ENCODE data around the gene GPR152.

GPR152 gene

GRCh38 chr11:67441731-67442351 is 10.7 kb downstream of the GPR152 start:
- peaks cover 58% of the 10 kb centered on the region for H3K4me1 ChIP-seq (ENCODE audit: low read length)
- H3K4me2 ChIP-seq (ENCODE audit: low read length): no peak overlapping the region
- TF ChIP-seq CTCF (IDR thresholded peaks at IDR 0.05; ENCODE audit: low read depth, low read length) (no peak), EZH2phosphoT487 (IDR thresholded peaks at IDR 0.05; ENCODE audit: low read depth) (no peak)
- no peak overlapping the region for H3K9ac ChIP-seq (ENCODE audit: low read length)
- H3K4me3 ChIP-seq (ENCODE audit: low read length): no peak overlapping the region
- no peaks in the 10 kb centered on the region for H3K9me3 ChIP-seq (ENCODE audit: insufficient read depth, low read length)
- H4K20me1 ChIP-seq (ENCODE audit: insufficient read depth, low read length): no peaks in the 10 kb centered on the region
- peaks cover 22% of the 10 kb centered on the region for H3K79me2 ChIP-seq (ENCODE audit: low read length)
- peak overlapping the region; percentile 67 for H3K27ac ChIP-seq (ENCODE audit: low read length)
- H3K27me3 ChIP-seq (ENCODE audit: low read depth, low read length): no peaks in the 10 kb centered on the region
- H3K36me3 ChIP-seq (replicated peaks; ENCODE audit: low read depth, low read length): peaks cover 7% of the 10 kb centered on the region
- H2AFZ ChIP-seq (ENCODE audit: low read depth, low read length): no peak overlapping the region

GRCh38 chr11:67441098-67441563 is 11.4 kb downstream of the GPR152 start:
- Histone ChIP-seq H3K4me2 (ENCODE audit: low read length) (no peak overlapping the region), H4K20me1 (ENCODE audit: insufficient read depth, low read length) (no peaks in the 10 kb centered on the region), H3K27me3 (ENCODE audit: low read depth, low read length) (no peaks in the 10 kb centered on the region), H3K79me2 (ENCODE audit: low read length) (peaks cover 27% of the 10 kb centered on the region), H3K4me3 (ENCODE audit: low read length) (no peak overlapping the region), H3K9ac (ENCODE audit: low read length) (no peak overlapping the region), H3K27ac (ENCODE audit: low read length) (peak overlapping the region; percentile 18; the same call in 1 of the 2 replicates), H3K4me1 (ENCODE audit: low read length) (peaks cover 56% of the 10 kb centered on the region), H2AFZ (ENCODE audit: low read depth, low read length) (no peak overlapping the region), H3K36me3 (replicated peaks; ENCODE audit: low read depth, low read length) (peaks cover 10% of the 10 kb centered on the region), H3K9me3 (ENCODE audit: insufficient read depth, low read length) (no peaks in the 10 kb centered on the region)
- TF ChIP-seq EZH2phosphoT487 (IDR thresholded peaks at IDR 0.05; ENCODE audit: low read depth) (no peak), CTCF (IDR thresholded peaks at IDR 0.05; ENCODE audit: low read depth, low read length) (no peak)

- H3K9ac ChIP-seq (ENCODE audit: low read length): no peak overlapping the region
- H4K20me1 ChIP-seq (ENCODE audit: insufficient read depth, low read length): no peaks in the 10 kb centered on the region
- H3K4me3 ChIP-seq (ENCODE audit: low read length): no peak overlapping the region
Measured at GRCh38 chr11:67440229-67441097, 12.1 kb downstream of the GPR152 start.

More at GRCh38 chr11:67440229-67441097, 12.1 kb downstream of the GPR152 start:
- Histone ChIP-seq H3K4me1 (ENCODE audit: low read length) (peaks cover 56% of the 10 kb centered on the region), H3K36me3 (replicated peaks; ENCODE audit: low read depth, low read length) (peaks cover 16% of the 10 kb centered on the region), H3K79me2 (ENCODE audit: low read length) (peaks cover 34% of the 10 kb centered on the region), H3K9me3 (ENCODE audit: insufficient read depth, low read length) (no peaks in the 10 kb centered on the region), H3K27ac (ENCODE audit: low read length) (peak overlapping the region; percentile 18), H3K4me2 (ENCODE audit: low read length) (no peak overlapping the region), H3K27me3 (ENCODE audit: low read depth, low read length) (no peaks in the 10 kb centered on the region), H2AFZ (ENCODE audit: low read depth, low read length) (no peak overlapping the region)
- TF ChIP-seq EZH2phosphoT487 (IDR thresholded peaks at IDR 0.05; ENCODE audit: low read depth): no peak
- TF ChIP-seq CTCF (IDR thresholded peaks at IDR 0.05; ENCODE audit: low read depth, low read length): no peak

Data from OCI-LY3 (cell line).